GM18870 (cell line): Measurements from ENCODE around the gene NKX2-4.
"Not testable (repeated sequence)": the region's sequence is repeated elsewhere in the genome, so short reads cannot be mapped to it uniquely, and the experiment has no call there.

Source experiments
- ATAC-seq: cut with Tn5 transposase; IDR thresholded peaks from one replicate; pipeline ENCODE4 v1.9.1; 2021; ENCODE audit warnings: moderate library complexity; ENCODE audit not compliant: unreplicated experiment

NKX2-4 gene

GRCh38 chr20:21394551-21394950 lies 2.8 kb downstream of the NKX2-4 start:
- no peak for ATAC-seq

GRCh38 chr20:21393816-21394519 lies 3.4 kb downstream of the NKX2-4 start:
- ATAC-seq: no peak

- ATAC-seq: no peak
Observed at GRCh38 chr20:21393166-21393565, 4.2 kb downstream of the NKX2-4 start.

- ATAC-seq: no peak
Observed at GRCh38 chr20:21391972-21392352, 5.4 kb downstream of the NKX2-4 start.

- ATAC-seq: no peak
Observed at GRCh38 chr20:21391185-21391971, 5.9 kb downstream of the NKX2-4 start.

GRCh38 chr20:21390768-21391167 lies 6.6 kb downstream of the NKX2-4 start:
- no peak for ATAC-seq

- ATAC-seq: no peak
Observed at GRCh38 chr20:21389368-21389767, 8.0 kb downstream of the NKX2-4 start.

GRCh38 chr20:21388566-21388965 lies 8.8 kb downstream of the NKX2-4 start:
- no peak for ATAC-seq

- no peak for ATAC-seq
Observed at GRCh38 chr20:21387528-21387927, 9.8 kb downstream of the NKX2-4 start.

GRCh38 chr20:21386111-21386510 lies 11.2 kb downstream of the NKX2-4 start:
- ATAC-seq: no peak

- ATAC-seq: no peak
Observed at GRCh38 chr20:21384308-21384892, 12.9 kb downstream of the NKX2-4 start.

- ATAC-seq: no peak
Observed at GRCh38 chr20:21381619-21382018, 15.7 kb downstream of the NKX2-4 start.

GRCh38 chr20:21380711-21381110 lies 16.6 kb downstream of the NKX2-4 start:
- no peak for ATAC-seq

- no peak for ATAC-seq
Observed at GRCh38 chr20:21378259-21378658, 19.1 kb downstream of the NKX2-4 start.

- no peak for ATAC-seq
Observed at GRCh38 chr20:21377701-21378100, 19.6 kb downstream of the NKX2-4 start.

GRCh38 chr20:21376626-21377025 lies 20.7 kb downstream of the NKX2-4 start:
- ATAC-seq: no peak

- no peak for ATAC-seq
Observed at GRCh38 chr20:21373436-21373835, 23.9 kb downstream of the NKX2-4 start.

- ATAC-seq: no peak
Observed at GRCh38 chr20:21372016-21372415, 25.3 kb downstream of the NKX2-4 start.

- ATAC-seq: no peak
Observed at GRCh38 chr20:21371193-21371592, 26.1 kb downstream of the NKX2-4 start.

GRCh38 chr20:21368791-21369190 lies 28.5 kb downstream of the NKX2-4 start:
- ATAC-seq: no peak

- not testable (repeated sequence) for ATAC-seq
Observed at GRCh38 chr20:21366273-21366672, 31.1 kb downstream of the NKX2-4 start.

GRCh38 chr20:21365771-21366170 lies 31.6 kb downstream of the NKX2-4 start:
- no peak for ATAC-seq
